ENCODE data around the gene HSPA12A. TPM values are rescaled to one million over a fixed set of nuclear protein-coding genes. Genes with fewer than 3 reads are reported as not detected.

HSPA12A gene
- total RNA-seq, 4 donors from 2014 or later: 125 to 187 (median 147) TPM

DNA sequence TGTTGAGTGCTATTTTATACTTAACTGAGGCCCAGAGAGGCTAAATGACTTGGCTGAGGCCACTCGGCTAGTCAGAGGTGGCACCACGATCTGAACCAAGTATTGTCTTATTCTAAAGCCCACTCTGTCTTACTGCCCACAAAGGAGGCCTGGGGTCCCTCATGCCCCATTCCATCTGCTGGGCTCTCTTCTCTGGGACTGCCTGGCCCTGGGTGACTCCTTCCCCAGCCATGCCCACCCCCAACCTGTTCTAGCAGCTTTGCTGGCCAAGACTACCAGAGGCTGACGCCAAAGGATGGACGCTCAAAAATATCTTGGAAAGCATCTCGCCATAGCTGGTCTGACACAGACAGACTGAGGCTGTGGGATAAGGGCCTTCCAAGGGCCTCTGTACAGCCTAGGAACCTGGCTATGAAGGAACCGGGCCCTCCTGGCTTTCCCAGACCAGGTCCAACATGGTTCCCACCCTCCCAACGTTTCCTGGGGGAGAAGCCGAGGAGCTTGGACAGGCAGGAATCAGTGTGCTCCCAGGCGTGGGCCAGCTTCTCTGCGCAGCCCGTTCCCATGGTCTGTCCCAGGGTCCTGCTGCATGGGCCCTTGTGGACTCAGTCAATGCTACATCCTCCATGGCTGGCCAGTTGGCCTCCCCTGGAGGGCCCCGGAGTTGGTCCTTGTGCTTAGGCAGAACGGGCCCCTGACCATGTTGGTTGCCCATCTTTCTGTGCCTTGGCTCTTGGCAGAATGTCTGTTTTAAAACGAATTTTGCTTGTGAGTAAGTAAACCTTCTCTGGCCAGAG is 11.7 kb downstream of the HSPA12A start:
- DNase-seq (ENCODE audit: low spot score in 2 of 2): no peak
- 79 to 82% methylated on average over 13 to 14 of the region's 14 CpGs for WGBS, 2 donors
- H3K4me3 ChIP-seq: no peak overlapping the region
- H3K4me1 ChIP-seq: peaks cover 0 to 69% (median 13%) of the 10 kb centered on the region in 4 donors
- no peak for TF ChIP-seq POLR2A (IDR thresholded peaks at IDR 0.05)
- TF ChIP-seq CTCF (IDR thresholded peaks at IDR 0.05): no peak
- TF ChIP-seq EP300 (IDR thresholded peaks at IDR 0.05): no peak
- peaks cover 0 to 11% (median 0%) of the 10 kb centered on the region in 3 donors for H3K36me3 ChIP-seq
- peak overlapping the region in 2 of 4 donors; percentile 27 to 39 for H3K27ac ChIP-seq
- H3K27me3 ChIP-seq: no peaks in the 10 kb centered on the region
- no peaks in the 10 kb centered on the region for H3K9me3 ChIP-seq

- H3K9me3 ChIP-seq: no peaks in the 10 kb centered on the region
- no peak overlapping the region for H3K4me3 ChIP-seq
- no peak for DNase-seq (ENCODE audit: low spot score in 2 of 2)
- H3K4me1 ChIP-seq: peaks cover 0 to 67% (median 12%) of the 10 kb centered on the region in 4 donors
- no peaks in the 10 kb centered on the region for H3K27me3 ChIP-seq
- 53 to 75% methylated on average over 7 of the region's 7 CpGs for WGBS, 2 donors
- peak overlapping the region in 1 of 4 donors; percentile 24 for H3K27ac ChIP-seq
- peaks cover 0 to 11% (median 0%) of the 10 kb centered on the region in 3 donors for H3K36me3 ChIP-seq
- TF ChIP-seq CTCF (IDR thresholded peaks at IDR 0.05): no peak
- no peak for TF ChIP-seq EP300 (IDR thresholded peaks at IDR 0.05)
- no peak for TF ChIP-seq POLR2A (IDR thresholded peaks at IDR 0.05)
Observed at GRCh38 chr10:116729243-116729642, 13.1 kb downstream of the HSPA12A start.

DNA sequence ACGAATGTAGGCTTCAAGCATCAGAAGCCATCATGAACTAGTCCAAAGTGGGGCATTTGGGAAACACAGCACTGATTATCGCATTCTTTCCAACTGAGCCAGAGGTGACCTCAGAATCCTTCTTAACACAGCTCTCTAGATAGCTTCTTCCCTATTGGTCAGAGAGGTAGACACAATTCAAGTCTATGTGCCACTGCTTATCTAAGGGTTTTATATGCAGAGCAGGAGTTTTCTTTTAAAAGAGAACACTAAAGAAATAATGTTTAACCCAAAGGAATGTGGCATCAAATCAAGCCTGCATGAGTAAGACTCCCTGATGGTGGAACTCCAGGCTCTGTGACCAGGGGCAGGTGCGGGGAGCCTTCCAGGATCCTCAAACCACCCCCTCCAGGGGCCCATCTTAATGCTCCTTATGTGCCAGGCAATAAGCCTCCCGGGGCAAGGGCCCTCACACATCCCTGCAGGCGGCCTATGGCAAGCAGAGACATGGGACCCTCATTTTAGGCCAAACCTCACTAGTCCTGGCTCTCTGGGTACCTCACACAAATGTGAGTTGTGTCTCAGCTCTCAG is 13.8 kb downstream of the HSPA12A start:
- TF ChIP-seq POLR2A (IDR thresholded peaks at IDR 0.05) (no peak), CTCF (IDR thresholded peaks at IDR 0.05) (no peak), EP300 (IDR thresholded peaks at IDR 0.05) (no peak)
- peaks cover 0 to 67% (median 16%) of the 10 kb centered on the region in 4 donors for H3K4me1 ChIP-seq
- H3K27ac ChIP-seq: peak overlapping the region in 1 of 4 donors; percentile 16
- peaks cover 0 to 11% (median 0%) of the 10 kb centered on the region in 3 donors for H3K36me3 ChIP-seq
- H3K4me3 ChIP-seq: no peak overlapping the region
- no peaks in the 10 kb centered on the region for H3K27me3 ChIP-seq
- WGBS, 2 donors: 76 to 85% methylated on average over 5 of the region's 5 CpGs
- DNase-seq (ENCODE audit: low spot score in 2 of 2): no peak
- no peaks in the 10 kb centered on the region for H3K9me3 ChIP-seq

GRCh38 chr10:116723428-116724281 is 18.7 kb downstream of the HSPA12A start:
- Histone ChIP-seq H3K36me3 (no peaks in the 10 kb centered on the region), H3K27ac (peak overlapping the region in 2 of 4 donors; percentile 1 to 76), H3K4me1 (peaks cover 0 to 74% (median 42%) of the 10 kb centered on the region in 4 donors), H3K4me3 (no peak overlapping the region), H3K27me3 (no peaks in the 10 kb centered on the region), H3K9me3 (no peaks in the 10 kb centered on the region)
- DNase-seq (ENCODE audit: low spot score in 2 of 2): no peak
- WGBS, 2 donors: 76 to 81% methylated on average over 5 to 14 of the region's 15 CpGs
- TF ChIP-seq CTCF (IDR thresholded peaks at IDR 0.05) (no peak), POLR2A (IDR thresholded peaks at IDR 0.05) (no peak), EP300 (IDR thresholded peaks at IDR 0.05) (no peak)
